SK-N-SH (cell line): Measurements from ENCODE around the gene MINDY3.

Experiments
- ELF1 ChIP-seq: IDR thresholded peaks from 2 replicates; pipeline ENCODE4 v1.4.0; 2012
- EP300 ChIP-seq, 2 experiments: IDR thresholded peaks; 2 replicates each; pipeline versions ENCODE4 v1.4.0 to v1.6.1; 2012; ENCODE audit warnings: borderline replicate concordance in 1 of 2, low read depth in 1 of 2, low read length in 1 of 2
- FOXM1 ChIP-seq: IDR thresholded peaks from 2 replicates; pipeline ENCODE4 v1.4.0; 2012; ENCODE audit warnings: low read depth, mild to moderate bottlenecking
- GABPA ChIP-seq: IDR thresholded peaks from 2 replicates; pipeline ENCODE4 v1.4.0; 2012; ENCODE audit warnings: low read depth, mild to moderate bottlenecking
- MAX ChIP-seq: IDR thresholded peaks from 2 replicates; pipeline ENCODE4 v1.4.0; 2012; ENCODE audit warnings: low read depth
- POLR2AphosphoS5 ChIP-seq: IDR thresholded peaks from 2 replicates; pipeline ENCODE4 v1.6.1; 2012; ENCODE audit warnings: low read depth, low read length
- SMC3 ChIP-seq: IDR thresholded peaks from 2 replicates; pipeline ENCODE4 v1.6.1; 2012; ENCODE audit warnings: low read depth, low read length, improper control_type of control experiment
- TAF1 ChIP-seq: IDR thresholded peaks from 2 replicates; pipeline ENCODE4 v1.6.1; 2012; ENCODE audit warnings: low read depth, mild to moderate bottlenecking, low read length, moderate library complexity, borderline replicate concordance
- TF ChIP-seq, protein P1 (sequence below): fragments of 200-600 bp; sonication (generic); IDR thresholded peaks from 2 replicates; pipeline ENCODE4 v1.6.1; 2017; ENCODE audit warnings: antibody characterized with exemption, mild to moderate bottlenecking, moderate library complexity
- TF ChIP-seq, protein P2 (sequence below): fragments of 150-350 bp; IDR thresholded peaks from 2 replicates; pipeline ENCODE4 v1.6.1; 2017; ENCODE audit warnings: antibody characterized with exemption, low read length, low read depth, borderline replicate concordance

DNA sequence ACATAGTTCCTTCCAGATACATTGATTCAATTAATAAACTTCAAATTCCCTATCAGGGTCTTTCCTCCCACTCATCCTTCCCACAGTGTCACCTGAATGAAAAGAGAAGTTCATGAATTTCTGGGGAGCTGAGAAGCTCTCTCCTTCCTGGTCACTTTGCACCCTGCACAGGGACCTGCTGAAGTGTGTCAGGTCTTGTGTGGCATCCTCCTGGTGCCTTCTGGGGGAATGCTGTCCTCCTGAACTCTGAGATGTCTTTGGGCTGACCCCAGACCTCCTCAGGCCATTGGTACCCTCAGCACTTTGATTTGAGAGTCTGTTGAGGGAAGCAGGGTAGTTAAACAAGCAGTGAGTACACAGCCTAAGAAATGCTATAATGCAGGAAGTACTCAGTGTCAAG, 101.0 kb downstream of the MINDY3 start:
- TF ChIP-seq POLR2AphosphoS5 (no peak), EP300 (IDR thresholded peaks at IDR 0.05; ENCODE audit: borderline replicate concordance in 1 of 2, low read depth in 1 of 2, low read length in 1 of 2) (no peak), MAX (no peak), FOXM1 (no peak), ELF1 (no peak), TAF1 (no peak), GABPA (no peak), SMC3 (no peak)
- TF ChIP-seq, protein P1, sequence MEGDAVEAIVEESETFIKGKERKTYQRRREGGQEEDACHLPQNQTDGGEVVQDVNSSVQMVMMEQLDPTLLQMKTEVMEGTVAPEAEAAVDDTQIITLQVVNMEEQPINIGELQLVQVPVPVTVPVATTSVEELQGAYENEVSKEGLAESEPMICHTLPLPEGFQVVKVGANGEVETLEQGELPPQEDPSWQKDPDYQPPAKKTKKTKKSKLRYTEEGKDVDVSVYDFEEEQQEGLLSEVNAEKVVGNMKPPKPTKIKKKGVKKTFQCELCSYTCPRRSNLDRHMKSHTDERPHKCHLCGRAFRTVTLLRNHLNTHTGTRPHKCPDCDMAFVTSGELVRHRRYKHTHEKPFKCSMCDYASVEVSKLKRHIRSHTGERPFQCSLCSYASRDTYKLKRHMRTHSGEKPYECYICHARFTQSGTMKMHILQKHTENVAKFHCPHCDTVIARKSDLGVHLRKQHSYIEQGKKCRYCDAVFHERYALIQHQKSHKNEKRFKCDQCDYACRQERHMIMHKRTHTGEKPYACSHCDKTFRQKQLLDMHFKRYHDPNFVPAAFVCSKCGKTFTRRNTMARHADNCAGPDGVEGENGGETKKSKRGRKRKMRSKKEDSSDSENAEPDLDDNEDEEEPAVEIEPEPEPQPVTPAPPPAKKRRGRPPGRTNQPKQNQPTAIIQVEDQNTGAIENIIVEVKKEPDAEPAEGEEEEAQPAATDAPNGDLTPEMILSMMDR = no peak
- TF ChIP-seq, protein P2, sequence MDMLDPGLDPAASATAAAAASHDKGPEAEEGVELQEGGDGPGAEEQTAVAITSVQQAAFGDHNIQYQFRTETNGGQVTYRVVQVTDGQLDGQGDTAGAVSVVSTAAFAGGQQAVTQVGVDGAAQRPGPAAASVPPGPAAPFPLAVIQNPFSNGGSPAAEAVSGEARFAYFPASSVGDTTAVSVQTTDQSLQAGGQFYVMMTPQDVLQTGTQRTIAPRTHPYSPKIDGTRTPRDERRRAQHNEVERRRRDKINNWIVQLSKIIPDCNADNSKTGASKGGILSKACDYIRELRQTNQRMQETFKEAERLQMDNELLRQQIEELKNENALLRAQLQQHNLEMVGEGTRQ = no peak
